Measurements from ENCODE around the gene JARID2.
A peak's percentile ranks its signal among the peaks of the same experiment; 100 is the strongest.

Gene JARID2

DNA sequence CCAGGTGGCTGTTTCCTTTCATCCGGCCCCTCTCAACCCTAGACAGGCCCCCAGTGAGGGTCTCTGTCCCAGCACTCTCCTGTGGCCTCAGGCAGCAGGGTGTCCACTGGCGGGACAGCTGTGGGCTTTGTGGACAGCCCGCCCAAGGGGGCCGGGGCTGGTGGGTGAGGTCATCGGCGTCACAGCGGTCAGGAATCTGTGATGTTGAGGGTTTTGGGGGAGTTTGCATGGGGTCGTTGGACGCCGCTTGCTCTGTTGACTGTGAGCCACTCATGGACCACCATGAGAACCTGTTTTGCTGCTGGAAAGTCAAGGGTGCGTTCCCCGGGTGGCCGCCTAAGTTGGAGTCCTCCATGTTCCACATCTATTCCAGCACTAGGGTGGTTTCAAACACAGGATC is 270.5 kb downstream of the JARID2 start:
- no peaks in the 10 kb centered on the region for H3K4me1 ChIP-seq (ENCODE audit: control insufficient read depth in 2 of 2, insufficient read depth in 1 of 2, low read depth in 1 of 2, low read length in 2 of 2)
- WGBS, 2 donors (ENCODE audit: extremely low coverage in 2 of 2, insufficient read length in 2 of 2, insufficient replicate concordance in 1 of 2): no CpG with 5 or more reads among the region's 13 CpGs
- H3K36me3 ChIP-seq (replicated peaks in 1 of 2; ENCODE audit: control insufficient read depth in 2 of 2, insufficient read depth in 2 of 2, low read length in 2 of 2): peaks cover 54 to 100% of the 10 kb centered on the region in 2 donors

DNA sequence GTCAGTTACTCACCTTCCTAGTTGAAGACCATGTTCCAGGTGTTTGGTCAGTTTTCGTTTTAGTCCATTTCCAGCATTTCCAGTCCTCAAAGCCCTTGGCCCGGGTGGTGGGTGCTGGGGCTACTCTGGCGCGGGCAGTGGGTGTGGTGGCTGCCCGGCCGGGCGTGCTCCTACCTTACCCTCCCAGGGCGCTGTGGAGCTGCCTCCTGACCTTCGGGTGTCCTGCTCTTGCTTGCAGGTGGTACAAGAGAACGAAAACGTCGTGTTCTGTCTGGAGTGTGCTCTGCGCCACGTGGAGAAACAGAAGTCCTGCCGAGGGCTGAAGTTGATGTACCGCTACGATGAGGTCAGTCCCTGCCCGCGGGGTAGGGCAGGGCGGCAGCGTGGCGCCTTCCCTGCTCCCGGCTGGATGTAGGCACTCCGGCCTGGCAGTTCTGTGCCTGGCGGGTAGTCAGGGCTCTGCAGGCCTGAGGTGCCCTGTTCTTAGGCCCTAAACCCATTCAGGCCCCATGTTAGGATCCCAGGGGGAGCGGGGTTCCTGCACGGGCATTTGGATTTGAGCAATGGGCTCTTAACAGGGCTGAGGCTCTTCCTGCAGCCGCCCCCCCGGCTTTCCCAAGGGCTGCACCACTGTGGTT is 271.2 kb downstream of the JARID2 start:
- Histone ChIP-seq H3K4me3 (ENCODE audit: low read length in 2 of 2) (no peak overlapping the region), H2AFZ (ENCODE audit: low read length) (no peak overlapping the region), H3K36me3 (replicated peaks in 1 of 2; ENCODE audit: control insufficient read depth in 2 of 2, insufficient read depth in 2 of 2, low read length in 2 of 2) (peaks cover 49 to 100% of the 10 kb centered on the region in 2 donors), H4K8ac (ENCODE audit: low read depth, low read length) (no peak overlapping the region), H4K91ac (ENCODE audit: low read depth, low read length, poor library complexity) (no peak overlapping the region), H3K27ac (replicated peaks; ENCODE audit: low read length) (no peak overlapping the region), H3K14ac (ENCODE audit: low read length) (no peak overlapping the region), H3K9ac (ENCODE audit: low read depth, low read length, poor library complexity) (peak overlapping the region; percentile 63), H3K4me2 (ENCODE audit: insufficient read depth, low read length, poor library complexity, severe bottlenecking) (no peak overlapping the region), H3K18ac (ENCODE audit: low read length) (no peak overlapping the region), H3K4me1 (ENCODE audit: control insufficient read depth in 2 of 2, insufficient read depth in 1 of 2, low read depth in 1 of 2, low read length in 2 of 2) (no peaks in the 10 kb centered on the region), H3K23ac (ENCODE audit: low read depth, low read length, poor library complexity) (peak overlapping the region; percentile 77), H2AK5ac (ENCODE audit: low read depth, low read length) (no peak overlapping the region), H3K9me3 (replicated peaks in 1 of 2; ENCODE audit: control insufficient read depth in 2 of 2, insufficient read depth in 1 of 2, low read depth in 1 of 2, low read length in 2 of 2) (no peaks in the 10 kb centered on the region), H3K4ac (ENCODE audit: low read length) (no peak overlapping the region), H3K79me1 (ENCODE audit: low read depth, low read length) (peaks cover 5% of the 10 kb centered on the region), H2BK15ac (ENCODE audit: low read length) (no peak overlapping the region), H2BK120ac (ENCODE audit: low read depth, low read length) (no peak overlapping the region), H2BK12ac (ENCODE audit: low read length) (no peak overlapping the region), H3K27me3 (ENCODE audit: control insufficient read depth in 3 of 3, insufficient read depth in 3 of 3, low read depth in 1 of 3, low read length in 3 of 3) (no peaks in the 10 kb centered on the region), H2BK5ac (ENCODE audit: low read length) (no peak overlapping the region)
- WGBS, 2 donors (ENCODE audit: extremely low coverage in 2 of 2, insufficient read length in 2 of 2, insufficient replicate concordance in 1 of 2): no CpG with 5 or more reads among the region's 29 CpGs
- DNase-seq (ENCODE audit: low spot score): no peak

More for the DNA sequence above, 270.5 kb downstream of the JARID2 start:
- Histone ChIP-seq H2BK12ac (ENCODE audit: low read length) (no peak overlapping the region), H3K9me3 (replicated peaks in 1 of 2; ENCODE audit: control insufficient read depth in 2 of 2, insufficient read depth in 1 of 2, low read depth in 1 of 2, low read length in 2 of 2) (no peaks in the 10 kb centered on the region), H3K9ac (ENCODE audit: low read depth, low read length, poor library complexity) (no peak overlapping the region), H3K4me3 (ENCODE audit: low read length in 2 of 2) (no peak overlapping the region), H3K23ac (ENCODE audit: low read depth, low read length, poor library complexity) (no peak overlapping the region), H4K91ac (ENCODE audit: low read depth, low read length, poor library complexity) (no peak overlapping the region), H2BK5ac (ENCODE audit: low read length) (no peak overlapping the region), H2BK120ac (ENCODE audit: low read depth, low read length) (no peak overlapping the region), H3K79me1 (ENCODE audit: low read depth, low read length) (peaks cover 5% of the 10 kb centered on the region), H2AK5ac (ENCODE audit: low read depth, low read length) (no peak overlapping the region), H3K4me2 (ENCODE audit: insufficient read depth, low read length, poor library complexity, severe bottlenecking) (no peak overlapping the region), H2BK15ac (ENCODE audit: low read length) (no peak overlapping the region), H2AFZ (ENCODE audit: low read length) (no peak overlapping the region), H3K14ac (ENCODE audit: low read length) (no peak overlapping the region), H4K8ac (ENCODE audit: low read depth, low read length) (no peak overlapping the region), H3K27ac (replicated peaks; ENCODE audit: low read length) (no peak overlapping the region), H3K27me3 (ENCODE audit: control insufficient read depth in 3 of 3, insufficient read depth in 3 of 3, low read depth in 1 of 3, low read length in 3 of 3) (no peaks in the 10 kb centered on the region), H3K4ac (ENCODE audit: low read length) (no peak overlapping the region), H3K18ac (ENCODE audit: low read length) (peak overlapping the region; percentile 16)
- no peak for DNase-seq (ENCODE audit: low spot score)

GRCh38 chr6:15517600-15517999 is 271.7 kb downstream of the JARID2 start:
- WGBS, 2 donors (ENCODE audit: extremely low coverage in 2 of 2, insufficient read length in 2 of 2, insufficient replicate concordance in 1 of 2): no CpG with 5 or more reads among the region's 11 CpGs
- Histone ChIP-seq H2BK120ac (ENCODE audit: low read depth, low read length) (no peak overlapping the region), H3K4ac (ENCODE audit: low read length) (no peak overlapping the region), H3K27ac (replicated peaks; ENCODE audit: low read length) (no peak overlapping the region), H3K18ac (ENCODE audit: low read length) (no peak overlapping the region), H3K79me1 (ENCODE audit: low read depth, low read length) (peaks cover 3% of the 10 kb centered on the region), H4K8ac (ENCODE audit: low read depth, low read length) (no peak overlapping the region), H3K9me3 (replicated peaks in 1 of 2; ENCODE audit: control insufficient read depth in 2 of 2, insufficient read depth in 1 of 2, low read depth in 1 of 2, low read length in 2 of 2) (no peaks in the 10 kb centered on the region), H3K4me2 (ENCODE audit: insufficient read depth, low read length, poor library complexity, severe bottlenecking) (no peak overlapping the region), H2BK5ac (ENCODE audit: low read length) (no peak overlapping the region), H3K14ac (ENCODE audit: low read length) (no peak overlapping the region), H2BK15ac (ENCODE audit: low read length) (no peak overlapping the region), H2AK5ac (ENCODE audit: low read depth, low read length) (no peak overlapping the region), H3K23ac (ENCODE audit: low read depth, low read length, poor library complexity) (no peak overlapping the region), H4K91ac (ENCODE audit: low read depth, low read length, poor library complexity) (no peak overlapping the region), H3K4me1 (ENCODE audit: control insufficient read depth in 2 of 2, insufficient read depth in 1 of 2, low read depth in 1 of 2, low read length in 2 of 2) (no peaks in the 10 kb centered on the region), H3K36me3 (replicated peaks in 1 of 2; ENCODE audit: control insufficient read depth in 2 of 2, insufficient read depth in 2 of 2, low read length in 2 of 2) (peaks cover 51 to 100% of the 10 kb centered on the region in 2 donors), H2BK12ac (ENCODE audit: low read length) (no peak overlapping the region), H3K27me3 (ENCODE audit: control insufficient read depth in 3 of 3, insufficient read depth in 3 of 3, low read depth in 1 of 3, low read length in 3 of 3) (no peaks in the 10 kb centered on the region), H3K9ac (ENCODE audit: low read depth, low read length, poor library complexity) (no peak overlapping the region), H2AFZ (ENCODE audit: low read length) (no peak overlapping the region), H3K4me3 (ENCODE audit: low read length in 2 of 2) (no peak overlapping the region)
- DNase-seq (ENCODE audit: low spot score): no peak

GRCh38 chr6:15518057-15518456 is 272.2 kb downstream of the JARID2 start:
- peaks cover 51 to 100% of the 10 kb centered on the region in 2 donors for H3K36me3 ChIP-seq (replicated peaks in 1 of 2; ENCODE audit: control insufficient read depth in 2 of 2, insufficient read depth in 2 of 2, low read length in 2 of 2)
- no peak overlapping the region for H2AK5ac ChIP-seq (ENCODE audit: low read depth, low read length)
- no CpG with 5 or more reads among the region's 9 CpGs for WGBS, 2 donors (ENCODE audit: extremely low coverage in 2 of 2, insufficient read length in 2 of 2, insufficient replicate concordance in 1 of 2)
- no peak overlapping the region for H3K9ac ChIP-seq (ENCODE audit: low read depth, low read length, poor library complexity)
- no peaks in the 10 kb centered on the region for H3K9me3 ChIP-seq (replicated peaks in 1 of 2; ENCODE audit: control insufficient read depth in 2 of 2, insufficient read depth in 1 of 2, low read depth in 1 of 2, low read length in 2 of 2)
- no peak overlapping the region for H3K4me2 ChIP-seq (ENCODE audit: insufficient read depth, low read length, poor library complexity, severe bottlenecking)
- no peak overlapping the region for H4K91ac ChIP-seq (ENCODE audit: low read depth, low read length, poor library complexity)
- no peak overlapping the region for H2BK15ac ChIP-seq (ENCODE audit: low read length)
- no peak for DNase-seq (ENCODE audit: low spot score)
- H2AFZ ChIP-seq (ENCODE audit: low read length): no peak overlapping the region
- no peak overlapping the region for H3K23ac ChIP-seq (ENCODE audit: low read depth, low read length, poor library complexity)
- no peak overlapping the region for H4K8ac ChIP-seq (ENCODE audit: low read depth, low read length)
- H3K27me3 ChIP-seq (ENCODE audit: control insufficient read depth in 3 of 3, insufficient read depth in 3 of 3, low read depth in 1 of 3, low read length in 3 of 3): no peaks in the 10 kb centered on the region
- no peak overlapping the region for H3K18ac ChIP-seq (ENCODE audit: low read length)
- no peak overlapping the region for H2BK12ac ChIP-seq (ENCODE audit: low read length)
- H3K27ac ChIP-seq (replicated peaks; ENCODE audit: low read length): no peak overlapping the region
- no peak overlapping the region for H2BK120ac ChIP-seq (ENCODE audit: low read depth, low read length)
- H3K79me1 ChIP-seq (ENCODE audit: low read depth, low read length): peaks cover 3% of the 10 kb centered on the region
- no peak overlapping the region for H2BK5ac ChIP-seq (ENCODE audit: low read length)
- peak overlapping the region in 1 of 2 donors; percentile 13 for H3K4me3 ChIP-seq (ENCODE audit: low read length in 2 of 2)
- H3K14ac ChIP-seq (ENCODE audit: low read length): no peak overlapping the region
- no peaks in the 10 kb centered on the region for H3K4me1 ChIP-seq (ENCODE audit: control insufficient read depth in 2 of 2, insufficient read depth in 1 of 2, low read depth in 1 of 2, low read length in 2 of 2)
- no peak overlapping the region for H3K4ac ChIP-seq (ENCODE audit: low read length)

Data from neuronal stem cell (in vitro differentiated cells).